Adipose tissue (tissue), 3 donors: ENCODE data around the gene OTULIN. TPM values are rescaled to one million over a fixed set of nuclear protein-coding genes. Genes with fewer than 3 reads are reported as not detected.

ENCODE experiments used
- H3K27ac ChIP-seq: one replicate; pipeline ENCODE4 v1.5.1; 2013; ENCODE audit warnings: low read depth, low read length
- WGBS, 3 donors: extraction: QIAGEN DNeasy Blood & Tissue Kit; methylation state at CpG; one replicate each; pipeline ENCODE4 v1.1.7; 2013; 5-methylcytosine and 5-hydroxymethylcytosine counted together
- polyA plus RNA-seq, 3 donors: library from polyadenylated mRNA; stranded (reverse); fragments of 200-250 nt; gene quantifications; one replicate each; pipeline ENCODE4 v1.2.3, GENCODE V29; 2013
- donor health status: healthy with polysubstance abuse.
- donor health status: Bipolar disorder and iron deficiency.
- donor health status: healthy.

Gene OTULIN
- polyA plus RNA-seq = 1 to 10 TPM; 3.2 to 6.0 (median 4.4) TPM

DNA sequence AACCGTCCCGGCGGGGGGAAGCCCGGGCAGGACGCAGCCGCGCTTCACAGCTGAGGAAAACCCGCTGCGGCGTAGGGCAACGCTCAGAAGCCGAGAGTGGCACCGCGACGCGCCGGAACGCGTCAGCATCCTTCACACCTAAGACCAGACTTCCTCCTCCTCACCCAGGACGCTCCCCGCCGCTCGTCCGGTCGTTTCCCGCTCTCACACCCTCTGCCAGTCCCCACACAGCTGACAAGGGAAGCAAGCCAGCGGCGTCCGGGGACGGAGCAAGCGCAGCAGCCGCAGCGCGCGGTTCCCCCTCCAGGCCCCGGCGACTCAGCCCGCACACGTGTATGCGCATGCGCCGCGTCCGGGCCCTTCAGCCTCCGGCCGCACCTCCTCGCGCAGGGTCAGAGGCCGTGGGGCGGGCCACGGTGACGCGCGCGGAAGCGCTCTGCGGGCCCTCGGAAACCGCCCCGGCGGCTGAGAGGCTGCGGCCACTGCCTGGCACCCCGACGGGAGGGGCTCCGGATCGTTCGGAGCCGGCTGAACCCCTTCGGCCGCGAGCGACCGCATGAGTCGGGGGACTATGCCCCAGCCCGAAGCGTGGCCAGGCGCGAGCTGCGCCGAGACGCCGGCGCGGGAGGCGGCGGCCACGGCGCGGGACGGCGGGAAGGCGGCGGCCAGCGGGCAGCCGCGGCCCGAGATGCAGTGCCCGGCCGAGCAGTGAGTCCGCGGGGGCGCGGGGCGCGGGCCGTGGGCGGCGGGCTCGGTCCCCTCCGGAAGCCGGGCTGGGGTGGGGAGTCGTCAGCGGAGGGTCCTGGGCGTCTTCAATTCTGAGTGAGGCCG is at the start of gene OTULIN:
Gene OTULIN, plus strand, starts transcription at position 449 of the 831 bp plus-strand sequence. Its CDS starts 108 bp downstream, at position 557.
- 0% methylated on average over 106 to 115 of the region's 115 CpGs for WGBS, 3 donors
- no peak within 1 kb of the TSS for H3K27ac ChIP-seq

DNA sequence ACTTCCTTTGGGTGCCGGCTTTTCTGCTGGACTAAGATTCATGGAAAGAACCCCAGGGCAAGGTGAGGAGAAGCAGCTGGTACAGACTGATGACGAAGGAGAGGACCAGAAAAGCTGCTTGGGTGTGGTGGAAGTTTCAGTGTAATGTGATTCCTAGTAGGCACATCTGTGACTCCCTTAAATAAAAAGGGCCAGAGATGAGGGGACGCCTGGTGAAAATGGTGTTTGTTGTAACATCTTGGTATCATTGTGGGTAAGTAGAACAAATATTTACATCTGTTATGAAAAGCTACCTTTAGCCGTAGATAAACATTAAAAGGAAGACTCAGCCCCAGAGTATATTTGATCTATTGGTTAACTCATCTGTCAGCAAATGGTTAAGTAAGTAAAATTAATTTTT is 49.2 kb upstream of the OTULIN start:
- 76 to 95% (median 94%) methylated on average over 4 of the region's 4 CpGs for WGBS, 3 donors

DNA sequence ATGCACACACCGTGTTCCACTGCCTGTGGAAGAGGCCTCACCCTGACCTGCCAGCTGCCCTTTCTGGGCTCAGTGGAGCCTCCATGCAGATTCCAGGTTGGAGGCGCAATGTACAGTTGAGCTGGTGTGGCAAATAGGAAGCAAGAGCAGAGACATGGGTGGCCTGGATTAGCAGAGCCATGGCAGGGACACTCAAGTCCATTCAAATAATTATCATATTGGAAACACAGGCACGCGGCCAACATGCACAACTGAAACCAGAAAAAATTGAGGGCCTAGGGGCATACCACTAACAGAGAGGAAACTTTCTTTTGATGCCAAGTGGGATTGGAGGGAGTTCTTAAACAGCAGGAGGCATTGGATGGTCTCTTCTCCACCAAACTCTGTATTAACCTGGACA is 47.1 kb upstream of the OTULIN start:
- WGBS, 3 donors = 93 to 96% (median 95%) methylated on average over 4 of the region's 4 CpGs
- H3K27ac ChIP-seq = no peak overlapping the region

More for the DNA sequence above, 49.2 kb upstream of the OTULIN start:
- no peak overlapping the region for H3K27ac ChIP-seq

DNA sequence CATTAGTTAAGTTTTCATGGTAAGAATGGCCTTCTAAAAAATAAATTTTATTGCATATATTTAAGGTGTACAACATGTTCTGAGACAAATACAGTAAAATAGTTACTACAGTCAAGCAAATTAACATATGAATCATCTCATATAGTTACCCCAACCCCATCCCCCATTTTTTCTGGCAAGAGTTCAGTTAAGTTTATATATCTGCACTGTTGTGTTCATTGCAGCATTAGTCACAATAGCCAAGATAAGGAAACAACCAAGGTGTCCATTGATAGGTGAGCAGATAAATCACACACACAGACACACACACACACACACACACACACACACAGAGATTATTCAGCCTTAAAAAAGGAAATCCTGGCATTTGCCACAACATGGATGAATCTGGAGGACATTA is 37.2 kb upstream of the OTULIN start:
- no peak overlapping the region for H3K27ac ChIP-seq

DNA sequence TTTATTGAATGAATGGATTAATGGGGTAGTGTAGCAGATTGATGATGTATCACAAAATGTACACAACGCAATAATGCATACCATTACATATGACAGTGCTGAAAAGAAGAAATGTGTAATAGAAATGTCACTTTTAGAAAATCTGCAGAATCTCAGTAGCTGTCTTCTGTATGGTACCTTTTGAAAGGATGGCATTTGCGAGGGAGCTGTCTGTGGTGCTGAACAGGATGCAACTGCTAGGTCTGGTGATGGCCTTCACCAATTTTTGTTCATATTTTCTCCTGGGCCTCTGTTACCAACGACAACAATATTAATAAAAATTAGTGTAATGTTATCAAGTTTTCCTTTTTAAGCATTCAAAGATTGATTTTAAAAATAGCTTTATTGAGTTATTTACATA is 36.2 kb upstream of the OTULIN start:
- 11 to 16% (median 14%) methylated on average over 3 of the region's 3 CpGs for WGBS, 3 donors
- no peak overlapping the region for H3K27ac ChIP-seq

DNA sequence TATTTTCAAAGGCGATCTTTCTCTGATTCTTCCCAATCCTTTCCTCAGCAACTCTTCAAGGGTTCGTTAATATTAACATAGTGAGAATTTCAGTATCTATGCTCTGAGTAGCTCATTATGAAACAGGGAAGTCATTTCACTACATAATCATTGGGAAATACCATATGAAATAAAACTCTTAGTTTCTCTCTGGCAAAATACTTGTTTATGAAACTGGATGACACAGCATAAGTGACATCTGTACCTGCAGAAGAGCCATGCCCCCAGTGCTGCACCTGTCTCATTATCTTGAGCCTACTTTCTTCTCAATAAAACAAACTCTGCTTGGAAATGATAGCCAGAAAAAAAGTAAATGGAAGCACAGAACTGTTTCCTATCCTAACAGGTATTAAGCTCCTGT is 33.8 kb upstream of the OTULIN start:
- 72 to 80% (median 75%) methylated on average over 2 of the region's 2 CpGs for WGBS, 3 donors
- no peak overlapping the region for H3K27ac ChIP-seq

DNA sequence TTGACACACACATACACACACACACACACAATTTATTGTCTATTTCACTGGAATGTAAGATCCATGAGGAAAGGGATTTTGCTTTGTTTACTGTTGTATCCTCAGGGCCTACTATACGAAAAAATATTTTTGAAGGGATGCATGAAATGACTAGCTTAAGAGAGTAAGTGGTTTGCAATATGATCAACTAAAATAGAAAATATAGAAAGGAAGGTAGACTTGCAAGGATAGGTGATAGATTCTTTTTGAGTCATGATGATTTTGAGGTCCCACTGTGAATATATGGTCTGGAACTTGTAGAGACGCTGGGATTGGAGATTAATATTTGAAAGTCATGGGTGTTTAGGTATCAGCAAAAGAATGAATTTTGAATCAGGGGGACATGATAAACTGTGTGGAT is 28.9 kb upstream of the OTULIN start:
- WGBS, 3 donors = 76 to 87% (median 84%) methylated on average over 2 of the region's 2 CpGs
- no peak overlapping the region for H3K27ac ChIP-seq

DNA sequence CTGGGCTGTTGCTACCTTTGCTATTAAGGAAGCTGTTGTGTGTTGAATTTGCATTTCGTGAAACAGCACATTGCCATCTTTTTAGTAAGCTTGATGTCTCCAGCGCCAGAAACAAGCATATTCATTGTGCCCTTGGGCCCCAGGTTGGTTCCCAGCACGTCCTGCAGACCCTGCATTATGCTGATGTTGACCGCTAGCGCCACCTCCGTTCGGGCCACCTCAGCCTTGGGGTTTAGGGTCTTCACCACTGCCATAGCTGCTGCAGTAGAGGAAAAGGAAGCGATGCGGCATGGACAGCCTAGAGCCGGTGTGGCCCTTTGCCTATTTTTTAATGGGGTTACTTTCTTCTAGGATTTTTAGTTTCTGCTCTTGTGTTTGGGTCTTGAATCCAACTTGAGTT is 23.8 kb upstream of the OTULIN start:
- WGBS, 3 donors = 72 to 77% (median 76%) methylated on average over 10 of the region's 10 CpGs
- no peak overlapping the region for H3K27ac ChIP-seq

DNA sequence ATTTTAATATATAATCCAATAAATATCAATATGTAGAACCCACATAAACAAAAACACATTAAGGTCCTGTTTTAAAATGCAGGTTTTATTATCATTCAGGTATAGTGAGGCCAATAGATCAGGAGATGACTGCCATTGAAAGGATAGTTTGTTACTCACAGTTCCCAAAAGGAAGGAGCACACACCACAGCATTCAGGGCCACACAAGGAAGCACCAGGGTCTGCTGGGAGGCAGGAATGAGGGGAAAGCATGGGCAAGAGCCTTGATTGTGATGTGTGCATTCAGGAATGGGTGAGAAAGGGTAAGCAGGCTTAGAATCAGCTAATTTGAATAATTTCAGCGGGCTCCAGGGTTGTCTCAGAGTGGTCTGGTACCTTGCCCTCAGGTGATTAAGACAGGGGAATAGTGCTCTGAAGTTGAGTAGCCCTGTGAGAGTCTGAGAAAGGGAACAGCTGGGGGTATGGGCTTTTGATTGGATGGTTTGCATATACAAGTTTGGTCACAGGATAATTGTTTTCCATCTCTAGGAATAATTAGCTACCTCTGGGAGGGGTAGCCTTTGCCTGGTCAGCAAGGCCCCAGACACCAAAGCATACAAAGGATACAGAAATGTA is 19.8 kb upstream of the OTULIN start:
- WGBS, 3 donors = 68 to 90% (median 87%) methylated on average over 1 of the region's 1 CpG
- H3K27ac ChIP-seq = no peak overlapping the region

DNA sequence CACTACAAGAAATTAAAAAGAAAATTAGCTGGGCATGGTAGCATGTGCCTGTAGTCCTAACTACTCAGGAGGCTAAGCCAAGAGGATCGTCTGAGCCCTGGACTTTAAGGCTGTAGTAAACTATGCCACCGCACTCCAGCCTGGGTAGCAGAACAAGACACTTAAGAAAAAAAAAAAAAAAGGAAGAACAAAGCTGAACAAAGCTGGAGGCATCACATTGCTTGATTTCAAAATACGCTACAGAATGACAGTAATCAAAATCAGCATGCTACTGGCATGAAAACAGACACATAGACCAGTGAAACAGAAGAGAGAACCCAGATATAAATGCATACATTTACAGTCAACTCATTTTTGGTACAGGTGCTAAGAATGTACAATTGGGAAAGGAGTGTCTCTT is 14.5 kb upstream of the OTULIN start:
- H3K27ac ChIP-seq = no peak overlapping the region
- WGBS, 3 donors = 76 to 85% (median 84%) methylated on average over 3 of the region's 3 CpGs

DNA sequence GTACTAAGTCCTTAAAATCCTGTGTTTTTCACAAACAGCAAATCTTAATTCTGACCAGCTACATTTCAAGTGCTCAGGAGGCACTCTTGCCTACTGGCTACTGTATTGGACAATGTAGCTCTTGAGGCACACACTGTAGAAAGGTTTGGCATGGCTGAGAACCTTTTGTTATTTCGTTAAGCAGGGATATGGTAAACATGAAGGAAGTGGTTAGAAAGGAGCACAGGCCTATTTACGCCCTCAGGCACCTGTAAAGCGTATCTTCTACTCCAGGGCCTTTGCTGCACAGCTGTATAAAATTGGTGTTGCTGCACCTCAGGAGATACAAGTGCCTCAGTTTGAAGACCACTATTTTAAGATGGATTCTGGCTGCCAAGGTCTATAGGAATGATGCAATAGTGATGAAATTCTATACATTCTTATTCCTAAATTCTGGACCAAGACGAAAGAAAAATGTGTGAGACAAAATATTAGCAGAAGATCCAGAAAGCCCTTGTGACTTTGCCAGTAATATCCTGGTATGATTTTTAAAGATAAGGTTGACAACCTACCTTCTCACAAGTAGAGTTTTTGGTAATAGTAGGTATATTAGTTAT is 9.3 kb upstream of the OTULIN start:
- no peak overlapping the region for H3K27ac ChIP-seq
- WGBS, 3 donors = 52 to 61% (median 61%) methylated on average over 4 of the region's 4 CpGs

DNA sequence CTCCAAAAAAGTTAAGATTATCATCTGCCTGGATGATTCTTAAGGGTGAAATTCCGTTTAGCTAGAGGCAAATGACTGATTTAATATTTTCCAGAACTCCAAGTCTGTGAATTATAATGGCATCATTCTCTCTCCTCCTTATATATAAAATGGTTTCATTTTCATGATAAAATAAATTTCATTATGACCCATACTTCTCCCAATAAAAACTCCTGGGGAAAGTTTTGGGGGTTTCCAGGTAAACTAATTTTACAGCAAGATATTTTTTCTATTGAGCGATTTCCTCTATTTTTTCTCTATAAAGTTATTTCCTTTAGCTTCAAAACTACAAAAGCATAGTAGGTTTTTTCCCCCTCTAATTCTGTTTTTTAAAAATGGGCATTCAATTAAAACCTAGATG is 7.6 kb upstream of the OTULIN start:
- WGBS, 3 donors = 45 to 69% (median 58%) methylated on average over 2 of the region's 2 CpGs
- H3K27ac ChIP-seq = no peak overlapping the region

DNA sequence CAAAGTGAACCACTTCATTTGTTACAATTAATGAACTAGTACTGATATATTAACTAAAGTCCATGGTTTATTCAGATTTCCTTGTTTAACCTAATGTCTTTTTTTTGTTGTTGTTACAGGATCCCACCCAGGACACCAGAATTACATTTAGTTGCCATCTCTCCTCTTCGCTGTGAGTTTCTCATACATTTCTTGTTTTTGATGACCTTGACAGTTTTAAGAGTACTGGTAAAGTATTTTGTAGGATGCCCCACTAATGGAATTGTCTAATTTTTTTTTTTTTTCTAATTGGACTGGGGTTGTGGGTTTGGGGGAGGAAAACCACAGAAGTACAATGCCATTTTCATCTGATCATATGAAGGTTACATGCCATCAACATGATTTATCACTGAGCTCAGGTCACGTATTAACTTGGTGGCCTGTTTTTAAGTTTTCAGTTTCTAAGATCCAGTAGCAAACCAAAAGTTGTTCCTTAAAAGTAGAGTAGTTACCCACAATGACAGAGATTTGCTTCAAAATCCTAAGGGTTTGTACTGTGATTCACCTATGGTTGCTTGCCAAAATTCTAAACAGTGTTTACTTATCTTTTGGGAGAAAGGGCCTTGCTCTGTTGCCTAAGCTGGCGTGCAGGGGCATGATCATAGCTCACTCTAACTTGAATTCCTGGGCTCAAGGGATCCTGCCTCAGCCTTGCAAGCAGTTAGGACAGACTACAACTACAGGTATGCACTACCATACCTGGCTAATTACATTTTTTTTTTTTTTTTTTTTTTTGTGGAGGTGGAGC is 4.5 kb upstream of the OTULIN start:
- WGBS, 3 donors = 84 to 88% (median 86%) methylated on average over 3 of the region's 3 CpGs
- H3K27ac ChIP-seq = no peak overlapping the region

DNA sequence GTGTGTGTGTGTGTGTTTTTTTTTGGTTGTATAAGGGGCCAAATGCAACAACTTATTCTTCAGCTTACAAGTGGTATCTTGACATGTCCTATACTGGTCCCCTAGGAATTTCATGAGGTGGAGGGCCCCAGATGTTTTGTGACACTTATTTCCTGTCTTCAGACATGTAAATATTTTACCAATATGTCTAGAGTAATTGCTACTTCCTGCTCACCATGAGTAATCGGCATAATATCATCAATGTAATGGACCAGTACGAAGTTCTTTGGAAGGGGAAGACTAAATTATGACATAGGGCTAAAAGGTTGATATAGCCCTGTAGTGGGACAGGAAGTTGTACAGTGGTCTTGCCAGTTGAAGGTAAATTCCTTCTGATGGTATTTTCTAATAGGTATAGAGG is 3.7 kb upstream of the OTULIN start:
- no peak overlapping the region for H3K27ac ChIP-seq
- WGBS, 3 donors = 61 to 87% (median 69%) methylated on average over 2 of the region's 2 CpGs

DNA sequence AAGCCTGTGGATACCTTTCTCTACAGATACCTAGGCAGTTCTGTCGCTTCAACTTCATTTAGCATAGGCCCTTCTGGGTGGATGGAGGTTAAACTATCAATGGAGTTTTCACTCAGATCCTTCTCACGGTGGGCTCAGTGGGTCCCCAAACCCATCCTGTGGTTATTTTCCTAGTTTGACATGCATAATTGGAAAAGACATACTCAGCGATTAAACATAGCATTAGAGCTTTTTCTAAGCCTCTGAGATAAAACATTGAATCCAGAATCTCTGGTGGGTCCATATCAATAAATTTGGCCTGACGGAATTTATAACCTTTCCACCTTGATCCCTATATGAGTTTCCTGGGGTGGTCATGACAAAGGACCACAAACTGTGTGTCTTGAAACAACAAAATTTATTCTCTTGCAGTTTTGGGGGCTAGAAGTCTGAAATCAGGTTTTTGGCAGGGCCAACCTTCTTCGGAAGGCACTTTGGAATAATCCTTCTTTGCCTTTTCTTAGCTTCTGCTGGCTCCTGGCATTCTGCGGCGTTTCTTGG is 1.7 kb upstream of the OTULIN start:
- H3K27ac ChIP-seq = no peak overlapping the region
- WGBS, 3 donors = 97 to 98% (median 97%) methylated on average over 7 of the region's 7 CpGs

DNA sequence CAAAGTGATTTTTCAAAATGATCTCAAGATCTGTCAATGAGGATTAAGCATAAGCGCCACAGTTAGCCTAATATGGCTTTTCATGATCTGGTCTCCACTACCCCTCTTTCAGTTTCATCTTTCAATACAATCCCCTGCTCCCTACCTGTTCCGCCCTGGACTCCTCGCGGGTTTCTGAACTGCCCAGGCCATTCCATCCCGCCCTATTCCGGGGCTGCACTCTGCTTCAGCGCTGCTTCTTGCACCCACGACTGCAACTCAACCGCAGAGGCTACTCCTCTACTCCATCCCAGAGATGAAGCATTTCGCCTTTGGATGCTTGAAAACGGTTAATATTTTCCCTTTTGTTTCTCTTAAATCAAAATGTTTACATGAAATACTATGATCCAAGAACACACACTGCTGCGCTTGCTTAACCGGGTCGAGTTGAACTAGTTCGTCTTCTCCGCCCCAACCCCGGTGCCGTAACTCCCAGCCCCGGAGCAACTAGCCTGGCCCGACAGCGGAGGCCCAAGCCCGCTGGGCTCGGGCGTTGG is 716 bp upstream of the OTULIN start:
- WGBS, 3 donors = 2 to 3% (median 2%) methylated on average over 24 of the region's 24 CpGs
- no peak overlapping the region for H3K27ac ChIP-seq

DNA sequence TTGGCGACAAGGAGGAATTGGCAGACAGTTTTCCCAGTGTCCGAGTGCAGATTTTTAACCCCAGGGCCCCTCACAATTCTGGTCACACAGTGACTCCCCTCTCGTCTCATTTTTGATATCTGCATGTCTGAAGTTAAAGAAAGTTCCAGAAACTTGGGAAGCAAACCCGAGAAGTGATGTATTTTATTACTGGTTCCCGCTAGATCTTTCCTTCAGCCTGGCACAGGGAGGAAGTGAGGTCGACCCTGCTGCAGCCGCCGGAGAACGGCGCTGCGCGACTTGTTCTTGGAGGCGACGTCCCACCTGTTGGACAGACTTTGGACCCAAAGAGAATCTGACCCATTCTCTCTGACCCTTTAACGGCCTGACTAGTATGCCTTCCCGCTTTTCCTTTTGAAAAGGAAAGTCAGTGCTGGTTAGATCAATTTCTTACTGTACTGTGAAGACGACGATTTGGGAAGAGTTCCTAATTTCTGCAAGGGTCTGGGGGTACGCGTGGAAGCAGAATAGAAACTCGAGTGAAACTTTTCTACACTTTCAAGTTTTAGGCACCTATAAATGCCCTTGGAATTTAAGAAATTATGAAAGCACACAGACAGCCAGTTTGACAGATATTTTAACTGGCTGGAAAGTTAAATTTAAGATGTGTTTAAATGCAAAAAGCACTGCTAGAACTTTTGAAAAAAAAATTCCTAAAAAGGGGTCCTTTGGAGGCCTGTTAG is 744 bp downstream of the OTULIN start:
- no peak overlapping the region for H3K27ac ChIP-seq
- WGBS, 3 donors = 2% methylated on average over 21 of the region's 21 CpGs

DNA sequence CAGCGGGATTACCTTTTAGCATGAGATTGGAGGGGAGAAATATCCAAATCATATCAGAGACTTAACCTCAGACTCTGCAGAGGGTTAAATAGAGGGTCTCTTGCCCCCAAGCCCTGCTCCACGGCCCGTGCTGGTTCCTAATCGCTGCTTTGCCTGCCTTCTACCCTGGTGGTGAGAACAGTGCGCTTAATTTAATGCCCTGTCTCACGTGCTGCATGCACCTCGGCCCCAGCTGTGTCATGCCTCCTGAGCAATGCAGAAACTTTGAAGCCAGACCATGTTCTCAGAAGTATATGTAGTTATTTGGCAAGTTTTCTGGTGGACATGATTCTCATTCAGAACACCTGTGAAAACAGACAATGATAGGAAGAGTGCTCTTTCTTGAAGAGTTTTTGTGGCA is 1.4 kb downstream of the OTULIN start:
- no peak overlapping the region for H3K27ac ChIP-seq
- 8 to 31% (median 27%) methylated on average over 7 of the region's 7 CpGs for WGBS, 3 donors
